ENCODE measurements around the gene NUP62. TPM values are rescaled to one million over a fixed set of nuclear protein-coding genes. Genes with fewer than 3 reads are reported as not detected.
A peak's percentile ranks its signal among the peaks of the same experiment; 100 is the strongest.

The NUP62 gene
- total and polyA plus RNA-seq, 4 donors, result 16.2 to 45.9 (median 38.0) TPM

- Histone ChIP-seq H3K27me3 (ENCODE audit: control insufficient read depth in 3 of 3, insufficient read depth in 3 of 3, low read length in 2 of 3) (no peaks in the 10 kb centered on the region), H3K27ac (ENCODE audit: low read depth in 1 of 2, low read length in 1 of 2) (no peak overlapping the region), H3K9ac (ENCODE audit: insufficient read depth in 1 of 2, low read length in 2 of 2) (no peak overlapping the region), H3K4me3 (no peak overlapping the region), H3K36me3 (ENCODE audit: control insufficient read depth in 4 of 4, insufficient read depth in 4 of 4, low read length in 4 of 4) (peaks cover 0 to 57% (median 22%) of the 10 kb centered on the region in 4 donors), H3K4me1 (ENCODE audit: control insufficient read depth in 5 of 5, insufficient read depth in 5 of 5, low read length in 5 of 5) (peaks cover 3 to 32% (median 9%) of the 10 kb centered on the region in 5 donors), H3K9me3 (ENCODE audit: control insufficient read depth in 4 of 4, insufficient read depth in 3 of 4, low read length in 3 of 4) (no peaks in the 10 kb centered on the region)
- 93 to 94% methylated on average over 23 to 24 of the region's 24 CpGs for WGBS, 2 donors
- no peak for ATAC-seq (ENCODE audit: insufficient read depth, low FRiP score)
- no peak for TF ChIP-seq CTCF (IDR thresholded peaks at IDR 0.05; ENCODE audit: control extremely low read depth, extremely low read depth)
- DNase-seq, result no peak
These were observed 65.9 kb downstream of the NUP62 start for GRCh38 chr19:49863254-49863934.

GRCh38 chr19:49862391-49863253, 66.7 kb downstream of the NUP62 start:
- no peaks in the 10 kb centered on the region for H3K27me3 ChIP-seq (ENCODE audit: control insufficient read depth in 3 of 3, insufficient read depth in 3 of 3, low read length in 2 of 3)
- no peaks in the 10 kb centered on the region for H3K9me3 ChIP-seq (ENCODE audit: control insufficient read depth in 4 of 4, insufficient read depth in 3 of 4, low read length in 3 of 4)
- H3K36me3 ChIP-seq (ENCODE audit: control insufficient read depth in 4 of 4, insufficient read depth in 4 of 4, low read length in 4 of 4), result peaks cover 0 to 64% (median 27%) of the 10 kb centered on the region in 4 donors
- TF ChIP-seq CTCF (IDR thresholded peaks at IDR 0.05; ENCODE audit: control extremely low read depth, extremely low read depth), result no peak
- WGBS, 2 donors, result 82 to 84% methylated on average over 43 to 49 of the region's 49 CpGs
- DNase-seq, result no peak
- no peak overlapping the region for H3K9ac ChIP-seq (ENCODE audit: insufficient read depth in 1 of 2, low read length in 2 of 2)
- ATAC-seq (ENCODE audit: insufficient read depth, low FRiP score), result no peak
- H3K27ac ChIP-seq (ENCODE audit: low read depth in 1 of 2, low read length in 1 of 2), result no peak overlapping the region
- peaks cover 3 to 29% (median 9%) of the 10 kb centered on the region in 5 donors for H3K4me1 ChIP-seq (ENCODE audit: control insufficient read depth in 5 of 5, insufficient read depth in 5 of 5, low read length in 5 of 5)
- no peak overlapping the region for H3K4me3 ChIP-seq

- Histone ChIP-seq H3K27me3 (ENCODE audit: control insufficient read depth in 3 of 3, insufficient read depth in 3 of 3, low read length in 2 of 3) (no peaks in the 10 kb centered on the region), H3K27ac (ENCODE audit: low read depth in 1 of 2, low read length in 1 of 2) (no peak overlapping the region), H3K36me3 (ENCODE audit: control insufficient read depth in 4 of 4, insufficient read depth in 4 of 4, low read length in 4 of 4) (peaks cover 0 to 71% (median 34%) of the 10 kb centered on the region in 4 donors), H3K9me3 (ENCODE audit: control insufficient read depth in 4 of 4, insufficient read depth in 3 of 4, low read length in 3 of 4) (no peaks in the 10 kb centered on the region), H3K9ac (ENCODE audit: insufficient read depth in 1 of 2, low read length in 2 of 2) (no peak overlapping the region), H3K4me3 (no peak overlapping the region), H3K4me1 (ENCODE audit: control insufficient read depth in 5 of 5, insufficient read depth in 5 of 5, low read length in 5 of 5) (peaks cover 3 to 27% (median 9%) of the 10 kb centered on the region in 5 donors)
- ATAC-seq (ENCODE audit: insufficient read depth, low FRiP score), result no peak
- no peak for TF ChIP-seq CTCF (IDR thresholded peaks at IDR 0.05; ENCODE audit: control extremely low read depth, extremely low read depth)
- WGBS, 2 donors, result 84 to 85% methylated on average over 60 of the region's 60 CpGs
- peak in 1 of 3 donors; percentile 43 for DNase-seq
These were observed 67.5 kb downstream of the NUP62 start for GRCh38 chr19:49861541-49862378.

Data from lung (tissue), 12 donors.